OCI-LY1 (cell line): Measurements from ENCODE around the gene WWC2.

Experiments used
- H2AFZ ChIP-seq: fragments of 200-600 bp; sonication (generic), shearing (Covaris generic); 2 replicates; pipeline ENCODE4 v1.6.0; 2014; ENCODE audit warnings: antibody characterized with exemption, mild to moderate bottlenecking, low read length
- H3F3A ChIP-seq: fragments of 200-600 bp; sonication (generic), shearing (Covaris generic); 2 replicates; pipeline ENCODE4 v1.6.0; 2014; ENCODE audit warnings: mild to moderate bottlenecking, antibody characterized with exemption, low read length, moderate library complexity; ENCODE audit not compliant: insufficient read depth
- H3K27ac ChIP-seq: fragments of 200-600 bp; sonication (generic); 2 replicates; pipeline ENCODE4 v1.5.1; 2014; ENCODE audit warnings: low read length, mixed run types, mild to moderate bottlenecking, low read depth; ENCODE audit not compliant: poor library complexity, severe bottlenecking
- H3K27me3 ChIP-seq: fragments of 200-600 bp; sonication (generic); 2 replicates; pipeline ENCODE4 v1.6.0; 2014; ENCODE audit warnings: antibody characterized with exemption, mild to moderate bottlenecking, low read length, moderate library complexity; ENCODE audit not compliant: insufficient read depth
- H3K36me3 ChIP-seq: fragments of 200-600 bp; sonication (generic); 2 replicates; pipeline ENCODE4 v1.6.1; 2014; ENCODE audit warnings: mild to moderate bottlenecking, antibody characterized with exemption, low read length, moderate library complexity, mixed read lengths; ENCODE audit not compliant: insufficient read depth
- H3K4me1 ChIP-seq: fragments of 200-600 bp; sonication (generic); 2 replicates; pipeline ENCODE4 v1.5.1; 2014; ENCODE audit warnings: mild to moderate bottlenecking, low read length, moderate library complexity; ENCODE audit not compliant: insufficient read depth, severe bottlenecking
- H3K4me2 ChIP-seq: fragments of 200-600 bp; sonication (generic), shearing (Covaris generic); 2 replicates; pipeline ENCODE4 v1.6.1; 2014; ENCODE audit warnings: low read length
- H3K4me3 ChIP-seq: fragments of 200-600 bp; sonication (generic); 2 replicates; pipeline ENCODE4 v1.5.1; 2014; ENCODE audit warnings: low read length, low read depth, mild to moderate bottlenecking, mixed read lengths; ENCODE audit not compliant: poor library complexity, severe bottlenecking
- H3K79me2 ChIP-seq: fragments of 200-600 bp; shearing (Covaris generic); 2 replicates; pipeline ENCODE4 v1.6.1; 2016; ENCODE audit warnings: mixed run types, low read length, mixed read lengths; ENCODE audit not compliant: insufficient read depth
- H3K9ac ChIP-seq: fragments of 200-600 bp; sonication (generic), shearing (Covaris generic); 2 replicates; pipeline ENCODE4 v1.6.1; 2014; ENCODE audit warnings: mild to moderate bottlenecking, low read length, mixed read lengths
- H3K9me2 ChIP-seq: fragments of 200-600 bp; sonication (generic), shearing (Covaris generic); 2 replicates; pipeline ENCODE4 v1.6.1; 2014; ENCODE audit warnings: low read depth, mild to moderate bottlenecking, low read length, mixed read lengths
- H3K9me3 ChIP-seq: fragments of 200-600 bp; shearing (Covaris generic); 2 replicates; pipeline ENCODE4 v1.6.1; 2014; ENCODE audit warnings: low read length, mixed read lengths
- H4K20me1 ChIP-seq: fragments of 200-600 bp; sonication (generic), shearing (Covaris generic); 2 replicates; pipeline ENCODE4 v1.6.0; 2016; ENCODE audit warnings: mild to moderate bottlenecking, low read length; ENCODE audit not compliant: insufficient read depth
- CTCF ChIP-seq: fragments of 200-600 bp; sonication (generic), shearing (Covaris generic); IDR thresholded peaks from 2 replicates; pipeline ENCODE4 v1.5.1; 2017; ENCODE audit warnings: mild to moderate bottlenecking, antibody characterized with exemption, low read length, moderate library complexity, mixed read lengths
- EZH2 ChIP-seq: fragments of 200-600 bp; sonication (generic), shearing (Covaris generic); IDR thresholded peaks from 2 replicates; pipeline ENCODE4 v1.8.0; 2017; ENCODE audit warnings: borderline replicate concordance, mixed run types, mild to moderate bottlenecking, antibody characterized with exemption, low read length, moderate library complexity, mixed read lengths

Gene WWC2

DNA sequence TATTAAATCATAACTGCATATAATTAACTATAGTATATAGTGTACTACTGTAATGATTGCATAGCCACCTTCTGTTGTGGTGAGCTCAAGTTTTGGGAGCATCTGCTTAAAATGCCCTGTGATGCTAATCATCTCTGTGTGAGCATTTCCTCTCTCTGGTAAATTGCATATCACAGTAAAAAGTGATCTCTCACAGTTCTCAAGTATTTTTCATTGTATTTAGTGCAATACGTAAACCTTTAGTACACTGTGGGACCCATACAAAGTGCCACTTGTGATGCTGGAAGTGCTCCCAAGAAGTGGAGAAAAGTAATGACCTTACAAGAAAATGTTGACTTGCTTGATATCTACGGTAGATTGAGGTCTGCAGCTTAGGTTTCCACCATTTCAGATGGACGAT, 82.0 kb downstream of the WWC2 start:
- TF ChIP-seq CTCF = no peak
- TF ChIP-seq EZH2 = no peak
- Histone ChIP-seq H2AFZ (no peak overlapping the region), H3K9ac (no peak overlapping the region)

GRCh38 chr4:183182873-183183725, 84.0 kb downstream of the WWC2 start:
- H3K27me3 ChIP-seq = no peaks in the 10 kb centered on the region
- H3K27ac ChIP-seq = no peak overlapping the region
- no peaks in the 10 kb centered on the region for H4K20me1 ChIP-seq
- no peaks in the 10 kb centered on the region for H3F3A ChIP-seq
- no peak overlapping the region for H3K4me3 ChIP-seq
- no peaks in the 10 kb centered on the region for H3K4me1 ChIP-seq
- no peak overlapping the region for H3K9ac ChIP-seq
- H2AFZ ChIP-seq = no peak overlapping the region
- H3K9me2 ChIP-seq = no peaks in the 10 kb centered on the region
- H3K9me3 ChIP-seq = no peaks in the 10 kb centered on the region
- H3K79me2 ChIP-seq = no peaks in the 10 kb centered on the region
- no peak overlapping the region for H3K4me2 ChIP-seq
- H3K36me3 ChIP-seq = no peaks in the 10 kb centered on the region
- no peak for TF ChIP-seq EZH2
- no peak for TF ChIP-seq CTCF

More for the DNA sequence above, 82.0 kb downstream of the WWC2 start:
- Histone ChIP-seq H3K36me3 (no peaks in the 10 kb centered on the region), H3K9me2 (no peaks in the 10 kb centered on the region), H3F3A (no peaks in the 10 kb centered on the region), H3K27me3 (no peaks in the 10 kb centered on the region), H3K79me2 (no peaks in the 10 kb centered on the region), H4K20me1 (no peaks in the 10 kb centered on the region), H3K4me2 (no peak overlapping the region), H3K9me3 (no peaks in the 10 kb centered on the region), H3K27ac (no peak overlapping the region), H3K4me1 (no peaks in the 10 kb centered on the region), H3K4me3 (no peak overlapping the region)

DNA sequence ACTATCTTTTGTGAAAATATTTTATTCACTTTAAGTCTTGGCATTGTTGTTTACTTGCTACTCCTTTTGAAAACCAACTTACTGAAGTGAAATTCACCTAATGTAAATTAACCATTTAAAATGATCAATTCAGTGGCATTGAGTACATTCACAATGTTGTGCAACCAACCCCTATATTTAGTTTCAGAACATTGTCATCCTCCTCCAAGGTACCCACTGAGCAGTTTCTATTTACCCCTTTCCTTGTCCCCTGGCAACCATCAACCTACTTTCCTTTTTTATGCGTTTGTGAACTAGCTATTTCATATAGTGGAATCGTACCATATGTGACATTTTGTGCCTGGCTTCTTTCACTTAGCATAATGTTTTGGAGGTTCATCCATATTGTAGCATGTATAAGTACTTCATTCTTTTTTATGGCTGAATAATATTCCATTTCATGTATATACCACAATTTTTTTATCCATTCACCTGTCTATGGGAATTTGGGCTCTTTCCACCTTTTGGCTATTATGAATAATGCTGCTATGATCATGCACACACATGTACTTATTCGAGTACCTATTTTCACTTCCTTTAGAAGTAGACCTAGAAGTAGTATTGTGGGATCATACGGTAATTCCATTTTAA, 85.0 kb downstream of the WWC2 start:
- H3K4me3 ChIP-seq = no peak overlapping the region
- H3K4me2 ChIP-seq = no peak overlapping the region
- H4K20me1 ChIP-seq = no peaks in the 10 kb centered on the region
- no peaks in the 10 kb centered on the region for H3K36me3 ChIP-seq
- TF ChIP-seq CTCF (no peak), EZH2 (no peak)
- no peak overlapping the region for H2AFZ ChIP-seq
- no peaks in the 10 kb centered on the region for H3K9me3 ChIP-seq
- H3K9me2 ChIP-seq = no peaks in the 10 kb centered on the region
- no peaks in the 10 kb centered on the region for H3K4me1 ChIP-seq
- no peak overlapping the region for H3K27ac ChIP-seq
- no peaks in the 10 kb centered on the region for H3F3A ChIP-seq
- no peak overlapping the region for H3K9ac ChIP-seq
- H3K79me2 ChIP-seq = no peaks in the 10 kb centered on the region
- H3K27me3 ChIP-seq = no peaks in the 10 kb centered on the region
